Cardiac septum (tissue), 1 donor: ENCODE measurements around the gene HS3ST3A1. TPM values are rescaled to one million over a fixed set of nuclear protein-coding genes. Genes with fewer than 3 reads are reported as not detected.

Experiments
- DNase-seq: peaks from one replicate; pipeline ENCODE4 v3.0.0-alpha.2; 2020; ENCODE audit warnings: low spot score
- intact Hi-C: fragments of 100-400 bp; cut with DNase I; formaldehyde crosslinking; loops from one replicate; pipeline ENCODE4 v1.14.0; 2022
- long read RNA-seq: library from polyadenylated mRNA; unstranded; transcript quantifications from one replicate; pipeline ENCODE4 v2.0.0, GENCODE V29; 2021
- total RNA-seq: library from RNA; stranded (reverse); fragmentation: NEBNext Ultra II Directional; extraction: Animal tissue kit (Norgen Biotek cat#: 25700); gene quantifications from one replicate; pipeline ENCODE4 v1.2.1, GENCODE V29; 2021
- donor health status: DM: no; HTN: no; CAD: no.

HS3ST3A1 gene
- 3.2 TPM for total RNA-seq
- long read RNA-seq, transcript HS3ST3A1-201 (2 exons, 2,527 nt), result major isoform, 27 of 30 reads
- long read RNA-seq, partial matches to known transcripts, result 0 of 30 reads
- long read RNA-seq, other reads (novel, unspliced or antisense), result 3 of 30 reads

- peak; percentile 75 for DNase-seq
- intact Hi-C loops, result loop anchor here (5.0 to 10.0 kb wide), 2 partner anchors 325 to 603 kb away; no protein-coding TSS in a partner anchor
These were observed at the start of gene HS3ST3A1 for GRCh38 chr17:13601776-13602551. Gene HS3ST3A1 (minus strand): TSS chr17:13601929. CDS start chr17:13601129, 800 bp downstream.

DNA sequence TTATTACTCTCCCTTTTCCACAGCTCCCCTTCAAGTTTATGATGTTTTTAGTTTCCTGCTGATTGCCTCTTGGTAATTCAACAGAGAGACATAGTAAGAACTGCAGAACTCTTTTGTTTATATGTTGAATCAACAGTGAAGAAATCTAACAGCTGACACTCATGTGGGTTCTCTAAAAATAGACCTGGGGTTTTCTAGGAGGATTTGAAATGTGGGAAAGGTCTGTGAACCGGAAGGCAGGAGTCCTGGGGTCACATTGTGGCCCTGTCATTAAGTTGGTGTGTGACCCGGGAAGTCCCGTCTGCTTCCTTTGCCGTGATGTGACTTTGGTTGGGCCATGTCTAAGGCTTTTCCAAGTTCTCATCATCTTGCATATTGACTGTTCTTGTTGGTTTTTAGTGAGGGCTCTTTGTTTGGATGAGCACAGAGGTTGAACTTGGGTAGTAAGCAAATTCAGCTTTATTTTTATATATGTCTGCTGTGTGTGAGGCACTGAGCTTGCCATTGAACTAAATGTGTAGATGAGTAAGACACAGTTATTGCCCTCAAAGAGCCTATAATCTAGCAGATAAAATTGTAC lies 48.5 kb upstream of the HS3ST3A1 start:
- DNase-seq, result no peak
- intact Hi-C loops, result no loop called here

- DNase-seq, result no peak
- intact Hi-C loops, result no loop called here
These were observed 45.9 kb upstream of the HS3ST3A1 start for GRCh38 chr17:13647543-13648021.

DNA sequence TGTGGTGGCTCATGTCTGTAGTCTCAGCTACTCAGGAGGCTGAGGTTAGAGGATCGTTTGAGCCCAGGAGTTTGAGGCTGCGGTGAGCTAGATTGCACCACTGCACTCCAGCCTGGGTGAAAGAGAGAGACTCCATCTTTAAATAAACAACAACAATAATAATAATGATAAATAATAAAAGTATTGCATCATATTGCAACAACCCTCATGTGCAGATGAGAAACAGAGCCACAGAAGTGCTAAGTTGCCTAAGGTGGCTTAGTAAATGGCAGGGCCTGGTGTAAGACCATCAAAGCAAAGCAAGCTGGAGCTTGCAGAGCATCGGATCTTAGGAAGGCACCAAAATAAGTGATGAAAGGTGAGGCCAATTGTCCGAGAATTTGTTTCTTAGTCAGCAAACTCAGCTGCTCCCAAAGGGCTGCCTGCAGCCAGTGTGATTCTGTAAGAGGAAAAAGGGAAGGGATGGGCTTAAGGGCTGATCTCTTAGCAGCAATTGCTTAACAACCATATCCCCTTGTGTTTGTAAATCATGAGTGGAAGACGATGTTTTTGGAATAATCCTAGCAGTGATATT lies 45.3 kb upstream of the HS3ST3A1 start:
- intact Hi-C loops, result no loop called here
- DNase-seq, result no peak

- intact Hi-C loops, result no loop called here
- DNase-seq, result no peak
These were observed 44.7 kb upstream of the HS3ST3A1 start for GRCh38 chr17:13646411-13646810.

DNA sequence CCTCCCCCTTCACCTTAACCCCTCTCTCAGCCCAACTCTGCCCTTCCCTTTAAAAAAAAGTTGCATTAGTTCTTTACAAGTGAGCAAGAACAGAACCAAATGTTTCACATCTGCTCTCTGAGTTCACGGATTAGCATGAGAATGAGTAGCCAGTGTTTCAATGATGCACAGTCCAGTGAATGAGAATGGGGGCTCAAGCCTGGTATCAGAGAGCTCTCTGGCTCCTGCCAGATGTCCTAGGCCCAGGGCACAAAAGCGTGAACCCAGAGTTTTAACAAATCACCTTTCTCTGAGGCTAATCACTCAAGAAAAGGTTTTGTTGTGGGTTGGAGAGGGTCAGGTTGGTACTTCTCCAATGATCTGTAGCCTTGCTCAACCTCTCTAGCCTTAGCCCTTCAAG lies 41.5 kb upstream of the HS3ST3A1 start:
- DNase-seq, result no peak
- intact Hi-C loops, result loop anchor here (5.0 kb wide), 1 partner anchor 244 kb away; no protein-coding TSS in a partner anchor

- intact Hi-C loops, result loop anchor here (5.0 kb wide), 1 partner anchor 245 kb away; no protein-coding TSS in a partner anchor
- DNase-seq, result no peak
These were observed 40.5 kb upstream of the HS3ST3A1 start for GRCh38 chr17:13642188-13642587.

DNA sequence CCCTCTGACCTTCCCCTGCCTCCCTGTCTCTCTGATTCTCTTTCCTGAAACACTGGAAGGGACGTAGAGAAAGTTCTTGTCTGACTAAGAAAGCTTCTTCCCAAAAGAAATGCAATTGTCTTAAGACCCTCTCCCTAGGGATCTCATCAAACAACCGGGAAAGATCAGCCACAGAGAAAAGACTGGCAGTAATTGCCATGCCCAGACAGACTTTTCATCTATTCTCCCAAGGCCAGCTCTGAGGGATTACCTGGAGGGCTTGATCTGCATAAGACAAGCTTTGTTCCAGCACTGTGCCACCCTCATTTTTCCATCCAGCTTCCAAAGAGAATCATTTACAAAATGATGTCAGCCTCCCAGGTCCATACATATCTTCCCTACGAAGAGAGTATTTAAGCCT lies 38.8 kb upstream of the HS3ST3A1 start:
- intact Hi-C loops, result loop anchor here (5.0 kb wide), 1 partner anchor 247 kb away; no protein-coding TSS in a partner anchor
- DNase-seq, result no peak

- intact Hi-C loops, result no loop called here
- no peak for DNase-seq
These were observed 37.2 kb upstream of the HS3ST3A1 start for GRCh38 chr17:13638855-13639458.

GRCh38 chr17:13636951-13637350 lies 35.2 kb upstream of the HS3ST3A1 start:
- intact Hi-C loops, result no loop called here
- no peak for DNase-seq

- intact Hi-C loops, result no loop called here
- no peak for DNase-seq
These were observed 34.2 kb upstream of the HS3ST3A1 start for GRCh38 chr17:13635951-13636350.

GRCh38 chr17:13634021-13634420 lies 32.3 kb upstream of the HS3ST3A1 start:
- no peak for DNase-seq
- intact Hi-C loops, result no loop called here

GRCh38 chr17:13631529-13631928 lies 29.8 kb upstream of the HS3ST3A1 start:
- no peak for DNase-seq
- intact Hi-C loops, result no loop called here

GRCh38 chr17:13626703-13627102 lies 25.0 kb upstream of the HS3ST3A1 start:
- intact Hi-C loops, result no loop called here
- no peak for DNase-seq

DNA sequence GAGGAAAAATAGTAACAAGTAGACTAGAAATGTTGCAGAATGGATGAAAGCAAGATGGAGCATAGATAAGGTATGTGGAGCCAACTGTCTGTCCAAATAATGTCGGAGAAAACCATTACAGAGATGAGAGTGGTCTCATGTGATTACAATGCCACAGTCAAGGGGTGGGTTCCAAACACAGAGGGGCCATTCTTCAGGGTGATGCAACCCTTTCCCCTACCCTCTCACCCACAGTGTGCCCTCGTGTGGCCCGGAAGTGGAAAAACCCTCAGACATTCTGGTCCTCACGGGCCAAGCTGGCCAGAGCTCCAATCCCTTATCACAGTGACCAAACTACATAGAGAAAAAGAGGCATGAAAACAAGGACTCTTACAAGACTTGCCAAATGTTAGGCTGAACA lies 17.7 kb upstream of the HS3ST3A1 start:
- no peak for DNase-seq
- intact Hi-C loops, result no loop called here

GRCh38 chr17:13616031-13616430 lies 14.3 kb upstream of the HS3ST3A1 start:
- intact Hi-C loops, result no loop called here
- DNase-seq, result no peak

DNA sequence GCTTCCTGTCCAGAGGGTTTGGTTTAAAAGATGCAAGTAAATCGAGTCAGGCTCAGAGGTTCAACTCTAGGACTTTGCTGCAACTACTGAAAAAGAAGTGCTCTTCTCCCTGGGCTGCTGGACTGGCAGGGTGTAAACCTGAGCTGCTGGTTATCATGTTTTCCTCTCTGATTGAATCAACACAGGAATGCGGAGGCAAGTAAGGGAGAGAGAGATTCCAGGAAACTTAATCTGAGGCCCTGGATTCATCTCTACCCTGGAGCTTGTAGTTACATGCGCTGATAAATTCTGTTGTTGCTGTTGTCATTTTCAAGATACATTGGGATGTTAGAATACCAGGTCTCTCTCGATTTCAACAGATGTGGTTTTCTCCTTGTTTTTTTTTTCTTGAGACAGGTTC lies 8.2 kb upstream of the HS3ST3A1 start:
- intact Hi-C loops, result loop anchor here (10.0 kb wide), 1 partner anchor 595 kb away; no protein-coding TSS in a partner anchor
- DNase-seq, result no peak

- intact Hi-C loops, result loop anchor here (5.0 to 10.0 kb wide), 2 partner anchors 326 to 603 kb away; no protein-coding TSS in a partner anchor
- no peak for DNase-seq
These were observed 380 bp downstream of the HS3ST3A1 start for GRCh38 chr17:13601322-13601775.

DNA sequence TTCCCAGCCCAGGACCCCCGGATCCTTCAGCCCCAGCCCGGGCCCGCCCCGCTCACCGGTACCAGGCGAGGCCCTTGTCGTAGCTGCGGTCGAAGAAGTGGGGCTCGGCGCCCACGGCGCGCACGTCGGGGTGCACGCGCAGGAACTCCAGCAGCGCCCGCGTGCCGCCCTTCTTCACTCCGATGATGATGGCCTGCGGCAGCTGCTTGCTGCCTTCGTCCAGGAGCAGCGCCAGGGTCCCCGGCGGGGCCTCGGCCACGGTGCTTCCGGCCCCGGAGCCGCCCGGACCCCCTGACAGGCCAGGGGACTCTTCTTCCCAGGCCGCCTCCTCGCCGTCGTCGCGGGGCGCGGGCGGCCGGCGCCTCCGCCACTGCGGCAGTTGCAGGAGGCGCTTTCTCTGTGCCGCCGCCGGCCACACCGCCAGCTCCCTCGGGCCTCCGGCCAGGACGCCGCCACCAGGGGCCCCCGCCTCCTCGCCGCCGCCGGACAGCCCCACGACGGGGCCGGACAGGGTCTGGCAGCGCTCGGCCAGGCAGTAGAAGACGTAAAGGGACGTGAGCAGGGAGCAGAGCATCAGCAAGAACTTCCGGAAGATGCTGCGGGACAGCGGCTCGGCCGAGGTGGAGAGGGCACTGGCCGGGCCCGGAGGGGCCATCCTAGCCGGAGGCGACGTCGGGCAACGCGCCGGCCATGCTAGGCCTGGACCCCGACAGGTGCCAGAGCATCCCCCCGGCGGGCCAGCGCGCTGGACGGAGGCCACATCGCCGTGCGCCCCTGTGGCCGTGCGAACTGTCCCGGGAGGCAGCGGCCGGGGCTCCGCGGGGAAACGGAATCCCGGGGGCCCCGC lies 1.0 kb downstream of the HS3ST3A1 start:
- DNase-seq, result no peak
- intact Hi-C loops, result loop anchor here (5.0 to 10.0 kb wide), 2 partner anchors 327 to 604 kb away; no protein-coding TSS in a partner anchor
